ENCODE measurements around the gene MAP2K3.
"Not testable (repeated sequence)": the region's sequence is repeated elsewhere in the genome, so short reads cannot be mapped to it uniquely, and the experiment has no call there.

- TF ChIP-seq, protein P1, sequence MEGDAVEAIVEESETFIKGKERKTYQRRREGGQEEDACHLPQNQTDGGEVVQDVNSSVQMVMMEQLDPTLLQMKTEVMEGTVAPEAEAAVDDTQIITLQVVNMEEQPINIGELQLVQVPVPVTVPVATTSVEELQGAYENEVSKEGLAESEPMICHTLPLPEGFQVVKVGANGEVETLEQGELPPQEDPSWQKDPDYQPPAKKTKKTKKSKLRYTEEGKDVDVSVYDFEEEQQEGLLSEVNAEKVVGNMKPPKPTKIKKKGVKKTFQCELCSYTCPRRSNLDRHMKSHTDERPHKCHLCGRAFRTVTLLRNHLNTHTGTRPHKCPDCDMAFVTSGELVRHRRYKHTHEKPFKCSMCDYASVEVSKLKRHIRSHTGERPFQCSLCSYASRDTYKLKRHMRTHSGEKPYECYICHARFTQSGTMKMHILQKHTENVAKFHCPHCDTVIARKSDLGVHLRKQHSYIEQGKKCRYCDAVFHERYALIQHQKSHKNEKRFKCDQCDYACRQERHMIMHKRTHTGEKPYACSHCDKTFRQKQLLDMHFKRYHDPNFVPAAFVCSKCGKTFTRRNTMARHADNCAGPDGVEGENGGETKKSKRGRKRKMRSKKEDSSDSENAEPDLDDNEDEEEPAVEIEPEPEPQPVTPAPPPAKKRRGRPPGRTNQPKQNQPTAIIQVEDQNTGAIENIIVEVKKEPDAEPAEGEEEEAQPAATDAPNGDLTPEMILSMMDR (IDR thresholded peaks at IDR 0.05) = not testable (repeated sequence)
- not testable (repeated sequence) for TF ChIP-seq POLR2A (IDR thresholded peaks at IDR 0.05)
Observed at GRCh38 chr17:21346107-21346506, 61.6 kb downstream of the MAP2K3 start.

Data from tibial nerve (tissue), 3 donors.